Aorta (tissue), 5 donors: Measurements from ENCODE around the gene DIP2B. TPM values are rescaled to one million over a fixed set of nuclear protein-coding genes. Genes with fewer than 3 reads are reported as not detected.
A peak's percentile ranks its signal among the peaks of the same experiment; 100 is the strongest.

ENCODE experiments used
- ATAC-seq: fragments of 200-7000 bp; cut with Tn5 transposase; one replicate; pipeline ENCODE4 v1.9.1; 2022; ENCODE audit warnings: moderate library complexity; ENCODE audit not compliant: low FRiP score
- DNase-seq, 2 donors: peaks; one replicate each; pipeline ENCODE4 v3.0.0-alpha.2; 2020
- H3K27ac ChIP-seq, 2 donors: one replicate each; pipeline ENCODE4 v1.5.1; 2013; ENCODE audit warnings: low read length in 2 of 2, mild to moderate bottlenecking in 2 of 2, moderate library complexity in 2 of 2, control low read depth in 1 of 2, inconsistent platforms in 1 of 2, low read depth in 1 of 2
- H3K27me3 ChIP-seq, 2 donors: one replicate each; pipeline ENCODE4 v1.6.1; 2013; ENCODE audit warnings: control low read depth in 1 of 2, low read length in 1 of 2, mild to moderate bottlenecking in 1 of 2, moderate library complexity in 1 of 2; ENCODE audit not compliant: insufficient read depth in 2 of 2, control insufficient read depth in 1 of 2
- H3K36me3 ChIP-seq, 2 donors: one replicate each; pipeline ENCODE4 v1.6.1; 2013; ENCODE audit warnings: control low read depth in 1 of 2, low read length in 1 of 2, mild to moderate bottlenecking in 1 of 2; ENCODE audit not compliant: insufficient read depth in 2 of 2, control insufficient read depth in 1 of 2
- H3K4me1 ChIP-seq, 2 donors: one replicate each; pipeline ENCODE4 v1.6.1; 2013; ENCODE audit warnings: low read length in 2 of 2, control low read depth in 1 of 2, mild to moderate bottlenecking in 1 of 2, moderate library complexity in 1 of 2; ENCODE audit not compliant: insufficient read depth in 2 of 2, control insufficient read depth in 1 of 2
- H3K4me3 ChIP-seq, 2 donors: one replicate each; pipeline ENCODE4 v1.5.1; 2013; ENCODE audit warnings: low read length in 2 of 2, control low read depth in 1 of 2, mild to moderate bottlenecking in 1 of 2
- H3K9me3 ChIP-seq: one replicate; pipeline ENCODE4 v1.6.1; 2013; ENCODE audit warnings: mild to moderate bottlenecking, low read length; ENCODE audit not compliant: control insufficient read depth
- WGBS, 2 donors: extraction: QIAGEN DNeasy Blood & Tissue Kit; methylation state at CpG; one replicate each; pipeline ENCODE4 v1.1.7; 2013; 5-methylcytosine and 5-hydroxymethylcytosine counted together
- intact Hi-C, 2 donors: fragments of 100-400 bp; cut with DNase I; formaldehyde crosslinking; loops; one replicate each; pipeline versions ENCODE4 v1.14.2 to v1.15.0; 2022
- polyA plus RNA-seq, 2 donors: library from polyadenylated mRNA; stranded (reverse); fragments of 200-250 nt; gene quantifications; one replicate each; pipeline ENCODE4 v1.2.3, GENCODE V29; 2013
- total RNA-seq, 2 donors: library from RNA; stranded (reverse); fragmentation: NEBNext Ultra II Directional; extraction: Animal tissue kit (Norgen Biotek cat#: 25700); gene quantifications; one replicate each; pipeline ENCODE4 v1.2.1, GENCODE V29; 2021
- donor health status: healthy with polysubstance abuse.
- donor health status: Bipolar disorder and iron deficiency.
- donor health status: DM: no; HTN: no; CAD: no.
- donor health status: DM: no; HTN: no; CAD: no.
- donor health status: DM: yes; HTN: yes; CAD: no.

DIP2B gene
- total and polyA plus RNA-seq, 4 donors, result 2.9 to 25.0 (median 10.2) TPM

- 28% methylated on average over 4 of the region's 4 CpGs for WGBS, 2 donors
- H3K27ac ChIP-seq, result no peak overlapping the region
- no peak overlapping the region for H3K4me3 ChIP-seq
- H3K27me3 ChIP-seq, result no peaks in the 10 kb centered on the region
- intact Hi-C loops, result loop anchor here (2.0 kb wide), 2 partner anchors 133 to 135 kb away; partner anchors contain the start of gene DIP2B (in 1 of the 2)
- peaks cover 0 to 2% of the 10 kb centered on the region in 2 donors for H3K36me3 ChIP-seq
- no peaks in the 10 kb centered on the region for H3K4me1 ChIP-seq
- DNase-seq, result no peak
- peak; percentile 76 for ATAC-seq
- no peaks in the 10 kb centered on the region for H3K9me3 ChIP-seq
Measured at GRCh38 chr12:50637870-50638481, 133.2 kb downstream of the DIP2B start.

- DNase-seq (no peak), ATAC-seq (no peak)
- Histone ChIP-seq H3K27ac (no peak overlapping the region), H3K4me3 (no peak overlapping the region), H3K9me3 (no peaks in the 10 kb centered on the region), H3K36me3 (peaks cover 0 to 2% of the 10 kb centered on the region in 2 donors), H3K4me1 (no peaks in the 10 kb centered on the region), H3K27me3 (no peaks in the 10 kb centered on the region)
- intact Hi-C loops, result loop anchor here in 1 of 2 donors (2.0 kb wide), 1 partner anchor 134 kb away; the partner anchor contains the start of gene DIP2B
Measured at GRCh38 chr12:50638482-50638880, 133.7 kb downstream of the DIP2B start.

GRCh38 chr12:50639721-50640120 lies 134.9 kb downstream of the DIP2B start:
- no peaks in the 10 kb centered on the region for H3K9me3 ChIP-seq
- intact Hi-C loops, result loop anchor here in 1 of 2 donors (2.0 kb wide), 1 partner anchor 135 kb away; the partner anchor contains the start of gene DIP2B
- peaks cover 0 to 2% of the 10 kb centered on the region in 2 donors for H3K36me3 ChIP-seq
- ATAC-seq (no peak), DNase-seq (no peak)
- WGBS, 2 donors, result 91 to 93% methylated on average over 4 of the region's 4 CpGs
- no peak overlapping the region for H3K4me3 ChIP-seq
- no peak overlapping the region for H3K27ac ChIP-seq
- H3K27me3 ChIP-seq, result no peaks in the 10 kb centered on the region
- H3K4me1 ChIP-seq, result no peaks in the 10 kb centered on the region

- Histone ChIP-seq H3K27ac (no peak overlapping the region), H3K4me3 (no peak overlapping the region), H3K36me3 (peaks cover 0 to 2% of the 10 kb centered on the region in 2 donors), H3K9me3 (no peaks in the 10 kb centered on the region), H3K4me1 (no peaks in the 10 kb centered on the region), H3K27me3 (no peaks in the 10 kb centered on the region)
- 86 to 93% methylated on average over 7 of the region's 7 CpGs for WGBS, 2 donors
- ATAC-seq (no peak), DNase-seq (no peak)
- intact Hi-C loops, result no loop called here
Measured at GRCh38 chr12:50640321-50640939, 135.6 kb downstream of the DIP2B start.

GRCh38 chr12:50641566-50641965 lies 136.8 kb downstream of the DIP2B start:
- no peak for ATAC-seq
- 87 to 95% methylated on average over 5 of the region's 5 CpGs for WGBS, 2 donors
- Histone ChIP-seq H3K27ac (no peak overlapping the region), H3K27me3 (no peaks in the 10 kb centered on the region), H3K4me1 (no peaks in the 10 kb centered on the region), H3K36me3 (peaks cover 0 to 2% of the 10 kb centered on the region in 2 donors), H3K4me3 (no peak overlapping the region), H3K9me3 (no peaks in the 10 kb centered on the region)
- no peak for DNase-seq
- intact Hi-C loops, result no loop called here

- no peaks in the 10 kb centered on the region for H3K4me1 ChIP-seq
- intact Hi-C loops, result no loop called here
- no peaks in the 10 kb centered on the region for H3K9me3 ChIP-seq
- ATAC-seq (no peak), DNase-seq (no peak)
- H3K36me3 ChIP-seq, result peaks cover 0 to 2% of the 10 kb centered on the region in 2 donors
- no peaks in the 10 kb centered on the region for H3K27me3 ChIP-seq
- WGBS, 2 donors, result 56 to 67% methylated on average over 1 of the region's 1 CpG
- no peak overlapping the region for H3K27ac ChIP-seq
- H3K4me3 ChIP-seq, result no peak overlapping the region
Measured at GRCh38 chr12:50642035-50642451, 137.3 kb downstream of the DIP2B start.

GRCh38 chr12:50642761-50643160 lies 138.0 kb downstream of the DIP2B start:
- Histone ChIP-seq H3K27me3 (no peaks in the 10 kb centered on the region), H3K4me1 (no peaks in the 10 kb centered on the region), H3K36me3 (peaks cover 0 to 2% of the 10 kb centered on the region in 2 donors), H3K27ac (no peak overlapping the region), H3K4me3 (no peak overlapping the region), H3K9me3 (no peaks in the 10 kb centered on the region)
- intact Hi-C loops, result no loop called here
- no peak for ATAC-seq
- WGBS, 2 donors, result 63 to 67% methylated on average over 5 of the region's 5 CpGs
- no peak for DNase-seq

- H3K36me3 ChIP-seq, result no peaks in the 10 kb centered on the region
- no peaks in the 10 kb centered on the region for H3K4me1 ChIP-seq
- H3K9me3 ChIP-seq, result no peaks in the 10 kb centered on the region
- no peak overlapping the region for H3K4me3 ChIP-seq
- DNase-seq, result no peak
- 85 to 90% methylated on average over 8 of the region's 8 CpGs for WGBS, 2 donors
- ATAC-seq, result no peak
- H3K27ac ChIP-seq, result no peak overlapping the region
- intact Hi-C loops, result no loop called here
- H3K27me3 ChIP-seq, result no peaks in the 10 kb centered on the region
Measured at GRCh38 chr12:50647031-50647430, 142.2 kb downstream of the DIP2B start.

- no peaks in the 10 kb centered on the region for H3K4me1 ChIP-seq
- H3K9me3 ChIP-seq, result no peaks in the 10 kb centered on the region
- H3K27me3 ChIP-seq, result no peaks in the 10 kb centered on the region
- no peak for ATAC-seq
- no peak overlapping the region for H3K27ac ChIP-seq
- no peaks in the 10 kb centered on the region for H3K36me3 ChIP-seq
- DNase-seq, result no peak
- intact Hi-C loops, result no loop called here
- H3K4me3 ChIP-seq, result no peak overlapping the region
- WGBS, 2 donors, result 84 to 90% methylated on average over 2 of the region's 2 CpGs
Measured at GRCh38 chr12:50647479-50647878, 142.7 kb downstream of the DIP2B start.
